ENCODE measurements around the gene CDH4.

CDH4 gene

GRCh38 chr20:61881416-61881815 is 629.4 kb downstream of the CDH4 start:
- DNase-seq = no peak

DNA sequence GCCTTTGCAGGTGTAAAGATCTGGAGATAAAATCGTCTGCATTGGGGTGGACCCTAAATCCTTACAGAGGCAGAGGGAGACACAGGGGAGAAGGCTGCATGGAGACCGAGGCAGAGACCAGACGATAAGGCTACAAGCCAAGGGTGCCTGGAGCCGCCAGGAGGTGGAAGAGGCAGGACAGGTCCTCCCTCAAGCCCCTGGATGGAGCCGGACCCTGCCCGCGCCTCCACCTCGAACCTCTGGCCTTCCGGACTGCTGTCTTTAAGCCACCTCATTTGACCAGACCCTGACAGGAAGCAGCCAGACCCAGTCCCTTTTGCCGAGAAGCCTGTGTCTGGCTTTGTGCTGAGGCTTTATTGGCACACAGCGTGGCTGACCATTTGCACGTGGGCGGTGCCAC is 629.8 kb downstream of the CDH4 start:
- DNase-seq = no peak

DNA sequence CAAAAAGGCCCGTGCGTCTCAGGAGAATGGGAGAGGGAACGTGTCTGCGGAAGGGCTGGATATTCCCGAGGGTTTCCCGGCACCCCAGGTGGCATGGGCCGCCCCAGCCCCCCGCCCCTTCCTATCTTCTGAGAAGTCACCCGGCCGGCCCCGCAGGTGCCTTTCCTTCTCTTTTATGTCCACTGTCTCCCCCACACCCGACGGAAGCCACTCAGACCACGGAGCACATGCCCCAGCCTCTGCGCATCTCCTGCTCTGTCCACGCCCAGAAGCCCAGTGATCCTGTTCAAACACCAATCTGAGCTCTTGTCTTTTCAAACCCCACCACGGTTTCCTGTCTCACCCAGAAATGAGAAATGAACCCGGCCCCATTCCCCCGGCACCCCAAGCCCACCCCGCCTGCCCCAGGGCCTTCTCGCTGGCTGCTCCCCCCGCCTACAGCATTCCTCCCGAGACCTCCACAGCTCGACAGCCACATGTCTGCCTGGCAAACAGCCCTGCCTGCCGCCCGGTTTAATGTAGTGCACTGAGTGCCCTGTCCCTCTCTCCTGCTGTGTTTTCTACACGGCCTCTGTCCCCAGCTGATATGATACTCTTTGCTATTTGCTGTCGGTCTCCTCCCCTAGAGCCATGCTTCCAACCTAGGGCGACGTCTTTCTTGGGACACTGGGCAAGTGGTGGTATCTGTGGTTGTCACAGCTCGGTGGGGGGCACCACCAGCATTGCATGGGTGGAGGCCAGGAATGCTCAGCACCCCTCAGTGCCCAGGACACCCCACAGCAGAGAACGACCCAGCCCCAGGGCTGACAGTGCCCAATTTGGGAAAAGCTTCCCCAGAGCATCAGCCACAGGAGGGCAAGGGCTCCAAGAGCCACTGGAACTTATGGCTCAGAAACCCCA is 630.9 kb downstream of the CDH4 start:
- DNase-seq = no peak

DNA sequence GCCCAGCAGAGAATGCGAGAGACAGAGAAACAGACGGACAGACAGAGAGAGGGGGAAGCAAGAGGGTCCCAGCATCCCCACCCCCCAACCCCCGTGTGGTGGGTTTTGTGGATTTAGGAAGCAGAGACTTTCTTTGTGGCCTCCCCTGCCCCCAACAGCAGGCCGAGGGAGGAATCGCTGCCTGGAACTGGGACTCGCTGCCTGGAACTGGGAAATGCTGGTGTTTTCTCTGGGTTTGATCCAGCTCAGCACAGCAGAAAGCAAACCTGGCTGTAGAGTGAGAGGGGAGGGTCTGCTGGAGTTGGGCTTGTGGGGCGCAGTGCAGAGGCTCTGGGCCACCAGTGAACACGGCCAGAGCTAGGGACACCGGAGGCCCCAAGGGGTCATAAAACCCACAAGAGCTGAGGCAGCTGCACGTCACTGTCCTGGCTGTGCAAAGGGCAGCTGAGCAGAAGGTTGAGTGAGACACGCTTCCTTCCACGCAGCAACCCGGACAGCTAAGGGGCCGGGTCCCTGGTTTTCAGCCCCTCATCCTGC is 631.9 kb downstream of the CDH4 start:
- DNase-seq = no peak

DNA sequence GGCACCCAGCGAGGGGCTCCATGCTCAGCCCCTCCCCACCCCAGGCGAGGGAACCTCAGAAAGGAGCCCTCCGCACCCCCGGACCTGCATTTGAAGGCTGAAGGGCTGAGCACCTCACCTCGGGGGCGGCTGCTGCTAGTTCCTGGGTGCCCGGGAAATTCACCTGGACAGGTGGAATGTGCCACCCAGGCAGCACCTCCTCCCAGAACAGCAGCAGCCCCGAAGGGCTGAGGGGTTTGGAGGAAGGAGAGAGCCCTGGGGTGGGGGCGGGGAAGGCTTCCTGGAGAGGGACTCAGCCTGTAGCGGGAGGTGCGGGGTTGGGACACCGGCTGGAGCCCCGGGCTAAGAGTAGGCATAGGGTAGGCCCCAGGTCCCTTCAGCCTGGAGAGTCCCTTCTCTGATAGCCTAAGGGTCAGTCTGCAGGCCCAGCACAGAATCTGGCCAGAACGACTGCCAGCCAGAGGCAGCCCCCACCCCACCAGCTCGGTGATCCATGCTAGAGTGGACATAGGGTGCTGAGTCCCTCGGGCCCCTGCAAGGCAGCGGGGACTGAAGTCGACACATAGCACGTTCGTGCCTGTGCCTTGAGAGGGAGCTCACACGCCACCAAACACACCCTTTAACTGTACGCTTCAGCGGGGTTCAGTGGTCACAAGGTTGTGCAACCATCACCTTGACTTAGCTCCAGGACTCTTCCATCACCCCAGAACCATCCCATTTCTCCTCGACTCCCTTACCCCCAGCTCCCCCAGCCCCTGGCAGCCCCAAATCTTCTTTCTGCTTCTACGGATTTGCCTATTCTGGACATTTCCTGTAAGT is 632.7 kb downstream of the CDH4 start:
- DNase-seq = no peak

- no peak for DNase-seq
Measured at GRCh38 chr20:61885759-61886715, 634.0 kb downstream of the CDH4 start.

DNA sequence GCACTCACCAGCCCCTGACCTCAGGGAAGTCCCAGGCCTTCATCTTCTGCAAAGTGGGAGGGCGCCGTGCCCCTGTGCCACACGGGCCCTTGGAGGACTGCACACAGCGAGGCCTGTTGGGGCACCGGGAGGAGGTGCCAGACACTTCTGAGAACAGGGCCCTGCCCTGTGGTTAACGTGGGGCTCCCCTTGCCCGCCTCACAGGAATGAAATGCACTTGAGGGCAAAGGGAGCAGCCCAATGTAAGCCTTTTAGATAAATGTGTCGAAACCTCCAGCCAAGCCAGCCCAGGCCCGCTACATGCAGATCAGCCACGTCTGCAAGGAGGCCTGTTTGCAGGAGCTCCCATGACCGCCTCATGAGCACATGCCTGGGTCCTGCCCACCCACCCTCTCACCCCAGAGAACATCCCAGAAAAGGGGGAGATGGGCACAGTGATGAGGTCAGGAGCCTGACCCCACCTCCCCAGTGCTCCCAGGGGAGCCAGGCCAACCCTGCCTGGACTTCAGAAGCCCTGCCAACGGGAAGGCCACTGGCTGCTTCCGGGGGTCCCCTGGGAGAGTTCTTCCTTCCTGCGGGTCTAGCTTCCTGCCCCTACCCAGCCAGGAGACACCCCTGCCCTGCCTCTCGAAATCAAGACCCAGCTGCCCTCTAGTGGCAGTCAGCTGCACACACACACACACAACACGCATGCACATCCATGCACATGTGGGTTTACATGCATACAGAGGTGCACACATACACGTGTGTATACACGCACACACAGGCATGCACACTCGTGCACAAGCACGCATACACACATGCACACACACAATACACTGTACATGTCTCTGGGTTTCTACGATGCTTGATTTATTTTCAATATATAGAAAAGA is 634.9 kb downstream of the CDH4 start:
- DNase-seq = peak; percentile 36

GRCh38 chr20:61887596-61888093 is 635.6 kb downstream of the CDH4 start:
- DNase-seq = no peak

- no peak for DNase-seq
Measured at GRCh38 chr20:61888101-61888865, 636.2 kb downstream of the CDH4 start.

DNA sequence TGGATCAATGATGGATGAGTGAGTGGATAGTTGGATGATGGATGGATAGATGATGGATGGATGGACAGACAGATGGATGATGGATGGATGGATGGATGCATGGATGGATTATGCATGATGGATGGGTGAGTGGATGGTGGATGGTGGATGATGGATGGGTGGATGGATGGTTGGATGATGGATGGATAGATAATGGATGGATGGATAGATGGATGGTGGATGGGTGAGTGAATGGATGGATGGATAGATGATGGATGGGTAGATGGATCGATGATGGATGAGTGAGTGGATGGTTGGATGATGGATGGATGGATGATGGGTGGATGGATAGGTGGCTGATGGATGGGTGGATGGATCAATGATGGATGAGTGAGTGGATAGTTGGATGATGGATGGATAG is 637.6 kb downstream of the CDH4 start:
- DNase-seq = no peak

DNA sequence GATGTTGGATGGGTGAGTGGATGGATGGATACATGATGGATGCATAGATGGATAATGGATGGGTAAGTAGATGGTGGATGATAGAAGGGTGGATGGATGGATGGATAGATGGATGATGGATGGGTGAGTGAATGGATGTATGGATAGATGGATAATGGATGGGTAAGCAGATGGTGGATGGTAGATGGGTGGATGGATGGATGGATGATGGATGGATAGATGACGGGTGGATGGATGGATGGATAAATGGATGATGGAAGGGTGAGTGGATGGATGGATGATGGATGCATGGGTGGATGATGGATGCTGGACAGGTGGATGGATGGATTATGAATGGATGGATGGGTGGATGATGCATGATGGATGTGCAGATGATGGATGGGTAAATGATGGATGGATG is 638.1 kb downstream of the CDH4 start:
- no peak for DNase-seq

DNA sequence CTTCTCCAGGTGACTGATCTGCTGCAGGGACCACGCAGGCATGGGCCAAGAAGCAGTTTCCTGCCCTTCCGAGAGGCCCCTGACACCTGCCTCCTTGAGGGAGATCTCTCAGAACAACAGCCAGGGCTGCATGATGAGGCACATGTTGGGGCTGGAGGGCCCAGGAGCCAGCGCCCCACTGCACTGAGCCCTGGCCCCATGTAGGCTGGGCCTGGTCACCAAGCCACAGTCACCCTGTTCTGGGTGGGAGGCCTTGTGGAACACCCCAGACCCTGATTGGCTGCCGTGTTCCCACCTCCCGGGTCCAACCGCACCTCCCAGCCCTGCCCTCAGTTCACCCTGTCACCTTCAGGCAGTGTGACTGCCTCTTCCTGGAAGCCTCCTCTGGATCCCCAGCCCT is 639.4 kb downstream of the CDH4 start:
- no peak for DNase-seq

DNA sequence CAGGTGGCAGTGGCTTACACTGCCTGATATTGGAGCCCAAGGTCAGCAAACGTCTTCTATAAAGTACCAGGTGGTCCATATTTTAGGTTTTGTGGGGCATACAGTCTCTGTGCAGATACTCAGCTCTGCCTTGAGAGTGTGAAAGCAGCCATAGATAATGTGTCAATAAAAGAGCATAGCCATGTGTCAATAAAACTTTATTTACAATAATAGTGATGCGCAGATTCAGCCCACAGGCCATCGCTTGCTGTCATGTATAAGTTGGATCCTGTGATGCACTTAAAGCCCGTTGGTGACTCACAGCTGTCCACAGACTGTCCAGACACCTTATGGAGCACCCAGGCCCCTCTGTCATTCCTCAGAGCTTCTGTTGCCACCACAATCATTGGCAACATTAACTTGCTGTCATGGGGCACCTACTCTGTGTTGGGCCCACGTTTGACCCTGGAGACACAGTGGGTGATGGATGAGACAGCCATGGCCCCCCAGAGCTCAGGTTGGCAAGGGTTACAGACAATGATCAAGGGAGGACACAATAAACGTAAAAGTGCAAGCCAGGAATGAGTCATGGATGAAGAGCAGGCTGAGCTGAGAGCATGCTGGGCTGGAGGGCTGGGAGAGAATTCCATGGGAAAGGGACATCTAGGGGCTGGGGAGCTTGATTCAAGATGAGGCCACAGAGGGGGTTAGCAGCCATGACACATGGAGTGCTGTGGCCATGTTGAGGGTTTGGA is 640.0 kb downstream of the CDH4 start:
- DNase-seq = no peak

GRCh38 chr20:61895016-61895415 is 643.0 kb downstream of the CDH4 start:
- no peak for DNase-seq

- DNase-seq = no peak
Measured at GRCh38 chr20:61895686-61896057, 643.6 kb downstream of the CDH4 start.

DNA sequence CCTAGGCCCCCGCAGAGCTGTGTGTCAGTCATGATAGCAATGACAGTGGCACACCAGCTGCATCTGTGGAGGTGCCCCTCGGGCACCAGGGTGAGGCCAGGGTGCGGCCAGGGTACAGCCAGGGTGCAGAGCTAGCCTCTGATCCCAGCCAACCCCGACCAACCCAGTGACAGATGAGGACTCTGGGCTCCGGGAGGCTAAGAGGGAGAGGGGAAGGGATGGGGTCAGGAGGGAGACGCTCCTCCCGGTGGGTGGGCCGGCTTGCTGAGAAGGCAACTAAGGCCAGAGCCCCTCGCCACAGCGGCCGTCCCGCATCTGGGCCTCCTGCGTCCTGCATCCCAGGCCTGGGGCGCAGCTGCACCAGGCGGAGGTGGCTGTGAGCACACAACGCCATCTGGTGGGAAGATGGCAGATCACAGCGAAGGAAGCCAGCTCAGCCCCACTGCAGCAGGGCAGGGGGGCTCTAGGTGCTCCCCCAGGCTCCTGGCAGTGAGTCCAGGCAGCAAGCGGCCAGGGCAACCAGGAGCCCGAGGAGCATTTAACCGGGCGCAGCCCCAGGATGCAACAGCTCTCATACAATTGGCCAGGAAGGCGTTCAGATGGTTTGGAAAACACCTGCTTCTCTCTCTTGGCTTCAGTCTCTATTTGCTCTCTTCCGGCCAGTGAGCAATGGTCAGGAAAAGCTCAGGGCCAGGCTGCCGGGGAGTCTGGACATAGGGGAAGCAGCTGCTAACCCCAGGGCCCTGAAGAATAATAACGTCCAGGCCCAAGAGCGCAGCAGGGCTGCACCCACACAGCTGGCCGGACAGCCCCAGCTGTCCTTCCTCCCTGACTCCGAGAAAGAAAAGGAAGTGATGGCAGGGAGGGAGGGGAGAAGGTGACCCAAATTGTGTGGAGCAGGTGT is 644.2 kb downstream of the CDH4 start:
- peak; percentile 40 for DNase-seq

- no peak for DNase-seq
Measured at GRCh38 chr20:61897401-61898295, 645.6 kb downstream of the CDH4 start.

DNA sequence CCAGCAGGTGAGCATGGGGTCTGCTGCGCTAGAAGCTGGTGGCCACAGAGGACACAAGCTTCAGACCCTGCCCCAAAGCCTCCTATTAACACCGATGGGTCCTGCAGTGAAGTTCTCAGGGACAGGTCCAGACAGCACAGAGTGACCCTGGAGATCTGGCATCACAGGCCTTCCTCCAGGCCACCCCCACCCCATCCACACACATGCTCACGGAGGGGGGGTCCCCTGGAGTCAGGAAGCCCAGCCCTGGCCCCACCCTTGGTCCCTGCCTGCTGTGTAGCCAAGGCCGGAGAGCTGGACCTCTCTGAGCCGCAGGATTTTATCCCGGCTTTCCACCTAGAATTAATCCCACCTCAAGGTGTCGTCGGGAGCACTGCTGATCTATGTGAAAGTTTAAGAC is 646.3 kb downstream of the CDH4 start:
- DNase-seq = no peak

Data from NCI-H1105 (cell line).